GM23338 (cell line): Measurements from ENCODE around the gene RBM24. TPM values are rescaled to one million over a fixed set of nuclear protein-coding genes. Genes with fewer than 3 reads are reported as not detected.

Source experiments
- ATAC-seq: fragments of 200-7000 bp; cut with Tn5 transposase; 3 replicates; pipeline ENCODE4 v1.9.1; 2020
- DNase-seq: peaks from one replicate; pipeline ENCODE4 v3.0.0-alpha.2; 2015; ENCODE audit warnings: low spot score
- H2AFZ ChIP-seq: fragments of 200-600 bp; sonication (generic); 2 replicates; pipeline ENCODE4 v1.8.0; 2016; ENCODE audit warnings: antibody characterized with exemption, mild to moderate bottlenecking, moderate library complexity
- H3F3A ChIP-seq: fragments of 200-600 bp; sonication (generic); replicated peaks from 2 replicates; pipeline ENCODE4 v1.8.0; 2017; ENCODE audit warnings: antibody characterized with exemption, mixed run types, low read depth
- H3K27ac ChIP-seq: fragments of 200-600 bp; sonication (generic); 2 replicates; pipeline ENCODE4 v1.6.1; 2016; ENCODE audit warnings: low read depth
- H3K27me3 ChIP-seq: fragments of 200-600 bp; sonication (generic); 2 replicates; pipeline ENCODE4 v1.8.0; 2016; ENCODE audit warnings: mild to moderate bottlenecking, mixed run types, moderate library complexity; ENCODE audit not compliant: insufficient read depth
- H3K36me3 ChIP-seq: fragments of 200-600 bp; sonication (generic); 2 replicates; pipeline ENCODE4 v1.8.0; 2016; ENCODE audit warnings: mild to moderate bottlenecking; ENCODE audit not compliant: insufficient read depth
- H3K4me1 ChIP-seq: fragments of 200-600 bp; sonication (generic); 2 replicates; pipeline ENCODE4 v1.8.0; 2016; ENCODE audit warnings: mild to moderate bottlenecking, moderate library complexity; ENCODE audit not compliant: insufficient read depth
- H3K4me2 ChIP-seq: fragments of 200-600 bp; sonication (generic); 2 replicates; pipeline ENCODE4 v1.7.1; 2017; ENCODE audit warnings: mixed run types
- H3K4me3 ChIP-seq: fragments of 200-600 bp; sonication (generic); 2 replicates; pipeline ENCODE4 v1.6.1; 2016; ENCODE audit warnings: mixed run types
- H3K79me2 ChIP-seq: fragments of 200-600 bp; sonication (generic); replicated peaks from 2 replicates; pipeline ENCODE4 v1.8.0; 2017; ENCODE audit warnings: mild to moderate bottlenecking; ENCODE audit not compliant: insufficient read depth
- H3K9me2 ChIP-seq: fragments of 200-600 bp; sonication (generic); 2 replicates; pipeline ENCODE4 v1.8.0; 2017; ENCODE audit not compliant: insufficient read depth
- H4K20me1 ChIP-seq: fragments of 200-600 bp; sonication (generic); replicated peaks from 2 replicates; pipeline ENCODE4 v1.8.0; 2017; ENCODE audit warnings: mild to moderate bottlenecking; ENCODE audit not compliant: insufficient read depth
- H3K27ac Mint-ChIP-seq: 2 replicates; pipeline ENCODE4 v1.8.0; 2020; ENCODE audit warnings: inconsistent platforms, mild to moderate bottlenecking, moderate library complexity, mixed read lengths
- H3K27me3 Mint-ChIP-seq: 3 replicates; pipeline ENCODE4 v1.8.0; 2022; ENCODE audit warnings: low read depth, mild to moderate bottlenecking, moderate library complexity, mixed read lengths, inconsistent platforms; ENCODE audit not compliant: insufficient read depth, poor library complexity
- H3K36me3 Mint-ChIP-seq: 3 replicates; pipeline ENCODE4 v1.8.0; 2021; ENCODE audit warnings: low read depth, mild to moderate bottlenecking, inconsistent platforms, moderate library complexity, mixed read lengths
- H3K4me1 Mint-ChIP-seq: 3 replicates; pipeline ENCODE4 v1.8.0; 2020; ENCODE audit warnings: mild to moderate bottlenecking, inconsistent platforms, mixed read lengths
- H3K4me3 Mint-ChIP-seq: 3 replicates; pipeline ENCODE4 v1.8.0; 2021; ENCODE audit warnings: moderate library complexity, mild to moderate bottlenecking, inconsistent platforms, mixed read lengths
- H3K9me3 Mint-ChIP-seq: 3 replicates; pipeline ENCODE4 v1.8.0; 2020; ENCODE audit warnings: moderate library complexity, mild to moderate bottlenecking, inconsistent platforms, mixed read lengths
- CREB1 ChIP-seq: fragments of 250-450 bp; sonication (Bioruptor Pico); IDR thresholded peaks from 2 replicates; pipeline ENCODE4 v1.5.0; 2020; ENCODE audit warnings: low read depth, mild to moderate bottlenecking, moderate library complexity
- EZH2 ChIP-seq: fragments of 200-600 bp; sonication (generic); IDR thresholded peaks from one replicate; pipeline ENCODE4 v1.8.0; 2017; ENCODE audit warnings: antibody characterized with exemption, mild to moderate bottlenecking, low read depth; ENCODE audit not compliant: unreplicated experiment
- JUNB ChIP-seq: IDR thresholded peaks from one replicate; pipeline ENCODE4 v1.6.1; 2016; ENCODE audit warnings: antibody characterized with exemption; ENCODE audit not compliant: unreplicated experiment
- POLR2AphosphoS5 ChIP-seq: IDR thresholded peaks from 2 replicates; pipeline ENCODE4 v1.6.1; 2016; ENCODE audit warnings: antibody characterized with exemption, low read depth
- ZNF331 ChIP-seq: fragments of 250-450 bp; sonication (Bioruptor Pico); IDR thresholded peaks from 2 replicates; pipeline ENCODE4 v1.5.0; 2020; ENCODE audit warnings: low read depth, mild to moderate bottlenecking, moderate library complexity
- long read RNA-seq: library from polyadenylated mRNA; unstranded; transcript quantifications from one replicate; pipeline ENCODE4 v2.0.0, GENCODE V29; 2020; ENCODE audit not compliant: unreplicated experiment
- polyA plus RNA-seq: library from polyadenylated mRNA; unstranded; fragments of >200 nt; fragmentation: Nextera tagmentation; extraction: Ambion mirVana; gene quantifications from 2 replicates; pipeline ENCODE4 v1.2.1, GENCODE V29; 2016
- total RNA-seq: library from RNA; depleted of rRNA; stranded (reverse); fragments of >200 nt; shearing (Covaris generic); gene quantifications from 2 replicates; pipeline ENCODE4 v1.2.3, GENCODE V29; 2014; rRNA removed
- TF ChIP-seq, protein P1 (sequence below), 2 experiments: fragments of 200-600 bp in 1 of 2; sonication (generic) in 1 of 2; conservative IDR thresholded peaks; 2 replicates each; pipeline versions ENCODE4 v1.5.1 to v1.6.1; 2016 to 2017; ENCODE audit warnings: antibody characterized with exemption in 2 of 2, low read depth in 2 of 2, mild to moderate bottlenecking in 2 of 2, moderate library complexity in 1 of 2
- TF ChIP-seq, protein P2 (sequence below): IDR thresholded peaks from one replicate; pipeline ENCODE4 v1.6.1; 2018; ENCODE audit warnings: antibody characterized with exemption; ENCODE audit not compliant: unreplicated experiment

RBM24 gene
- total RNA-seq: 0.58 and 1.3 TPM in 2 replicates
- 0.27 and 0.96 TPM in 2 replicates for polyA plus RNA-seq
- long read RNA-seq: 0 reads

DNA sequence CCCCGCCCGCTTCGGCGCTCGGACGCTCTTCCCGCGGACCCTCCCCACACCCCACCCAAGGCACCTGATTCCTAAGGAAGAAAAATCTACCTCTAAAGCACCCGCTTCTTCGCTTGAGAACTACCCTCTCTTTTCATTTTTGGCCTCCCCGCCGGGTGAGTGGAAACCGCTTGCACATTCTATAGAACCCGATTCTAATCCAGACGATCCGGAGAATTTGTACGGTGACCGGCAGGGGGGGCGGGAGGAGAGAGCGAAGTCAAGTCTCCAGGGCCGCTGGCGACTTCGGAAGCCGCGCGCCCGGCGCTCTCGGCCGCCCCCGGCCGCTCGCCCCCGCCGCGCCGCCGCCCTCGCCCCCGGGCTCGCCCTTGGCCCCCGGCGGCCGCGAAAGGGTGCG is at the start of gene RBM24:
Gene RBM24 (plus strand): TSS at position 262 of the 397 bp plus-strand sequence. CDS start 221 bp downstream, outside the sequence.
- Histone ChIP-seq H3K36me3 (no peaks in the 10 kb centered on the region), H3K4me2 (peak within 1 kb of the TSS; percentile 99), H3K79me2 (no peaks in the 10 kb centered on the region), H3K4me1 (peaks cover 12% of the 10 kb centered on the region), H3K9me2 (no peaks in the 10 kb centered on the region), H4K20me1 (peaks cover 12% of the 10 kb centered on the region), H3K27ac (no peak within 1 kb of the TSS), H3K4me3 (peak within 1 kb of the TSS; percentile 80), H3K27me3 (peaks cover 92% of the 10 kb centered on the region), H3F3A (no peaks in the 10 kb centered on the region), H2AFZ (peak within 1 kb of the TSS; percentile 99)
- peak within 1 kb of the TSS; percentile 82 for H3K4me3 Mint-ChIP-seq
- no peaks in the 10 kb centered on the region for H3K9me3 Mint-ChIP-seq
- H3K36me3 Mint-ChIP-seq: no peaks in the 10 kb centered on the region
- ATAC-seq (peak; percentile 38), DNase-seq (peak; percentile 80)
- H3K27ac Mint-ChIP-seq: no peak within 1 kb of the TSS
- peaks cover 51% of the 10 kb centered on the region for H3K27me3 Mint-ChIP-seq
- H3K4me1 Mint-ChIP-seq: peaks cover 18% of the 10 kb centered on the region
- TF ChIP-seq ZNF331: no peak
- TF ChIP-seq EZH2: peak; percentile 46
- TF ChIP-seq JUNB: no peak
- no peak for TF ChIP-seq CREB1
- TF ChIP-seq POLR2AphosphoS5: no peak
- TF ChIP-seq, protein P1, sequence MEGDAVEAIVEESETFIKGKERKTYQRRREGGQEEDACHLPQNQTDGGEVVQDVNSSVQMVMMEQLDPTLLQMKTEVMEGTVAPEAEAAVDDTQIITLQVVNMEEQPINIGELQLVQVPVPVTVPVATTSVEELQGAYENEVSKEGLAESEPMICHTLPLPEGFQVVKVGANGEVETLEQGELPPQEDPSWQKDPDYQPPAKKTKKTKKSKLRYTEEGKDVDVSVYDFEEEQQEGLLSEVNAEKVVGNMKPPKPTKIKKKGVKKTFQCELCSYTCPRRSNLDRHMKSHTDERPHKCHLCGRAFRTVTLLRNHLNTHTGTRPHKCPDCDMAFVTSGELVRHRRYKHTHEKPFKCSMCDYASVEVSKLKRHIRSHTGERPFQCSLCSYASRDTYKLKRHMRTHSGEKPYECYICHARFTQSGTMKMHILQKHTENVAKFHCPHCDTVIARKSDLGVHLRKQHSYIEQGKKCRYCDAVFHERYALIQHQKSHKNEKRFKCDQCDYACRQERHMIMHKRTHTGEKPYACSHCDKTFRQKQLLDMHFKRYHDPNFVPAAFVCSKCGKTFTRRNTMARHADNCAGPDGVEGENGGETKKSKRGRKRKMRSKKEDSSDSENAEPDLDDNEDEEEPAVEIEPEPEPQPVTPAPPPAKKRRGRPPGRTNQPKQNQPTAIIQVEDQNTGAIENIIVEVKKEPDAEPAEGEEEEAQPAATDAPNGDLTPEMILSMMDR (conservative IDR thresholded peaks at IDR 0.05; ENCODE audit: low read depth in 2 of 2): peak; percentile 14 to 35; a peak in 2 of 4 replicates

DNA sequence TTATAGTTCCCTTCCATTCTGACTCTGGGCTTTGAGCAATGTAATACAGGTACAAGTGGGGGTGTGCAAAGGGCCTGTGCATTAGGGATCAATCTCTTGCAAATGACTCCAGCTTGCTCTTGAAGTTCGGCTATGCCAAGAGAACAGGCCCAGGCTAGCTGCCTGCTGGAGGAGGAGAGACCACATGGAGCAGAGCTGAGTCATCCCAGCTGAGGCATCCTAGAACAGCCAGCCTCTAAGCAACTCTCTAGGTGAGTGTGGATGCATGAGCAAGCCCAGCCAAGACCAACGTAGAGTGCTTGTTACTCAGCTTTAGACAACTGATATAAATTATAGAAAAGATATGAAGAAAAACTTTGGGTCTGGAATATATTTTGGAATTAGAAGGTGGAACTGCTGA is 47.6 kb upstream of the RBM24 start:
- Histone ChIP-seq H3K27ac (no peak overlapping the region), H3K4me2 (no peak overlapping the region), H3K36me3 (no peaks in the 10 kb centered on the region), H3K9me2 (no peaks in the 10 kb centered on the region), H3F3A (no peaks in the 10 kb centered on the region), H3K4me1 (no peaks in the 10 kb centered on the region), H3K4me3 (no peak overlapping the region), H3K79me2 (no peaks in the 10 kb centered on the region), H4K20me1 (no peaks in the 10 kb centered on the region), H2AFZ (peak overlapping the region; percentile 78), H3K27me3 (no peaks in the 10 kb centered on the region)
- DNase-seq: no peak
- H3K27ac Mint-ChIP-seq: no peak overlapping the region; the same call in 1 of the 2 replicates
- peaks cover 4% of the 10 kb centered on the region; the same call in 2 of the 3 replicates for H3K9me3 Mint-ChIP-seq
- H3K36me3 Mint-ChIP-seq: peaks cover 5% of the 10 kb centered on the region; the same call in 2 of the 3 replicates
- H3K4me3 Mint-ChIP-seq: no peak overlapping the region
- no peak for ATAC-seq
- TF ChIP-seq EZH2: no peak
- TF ChIP-seq, protein P2, sequence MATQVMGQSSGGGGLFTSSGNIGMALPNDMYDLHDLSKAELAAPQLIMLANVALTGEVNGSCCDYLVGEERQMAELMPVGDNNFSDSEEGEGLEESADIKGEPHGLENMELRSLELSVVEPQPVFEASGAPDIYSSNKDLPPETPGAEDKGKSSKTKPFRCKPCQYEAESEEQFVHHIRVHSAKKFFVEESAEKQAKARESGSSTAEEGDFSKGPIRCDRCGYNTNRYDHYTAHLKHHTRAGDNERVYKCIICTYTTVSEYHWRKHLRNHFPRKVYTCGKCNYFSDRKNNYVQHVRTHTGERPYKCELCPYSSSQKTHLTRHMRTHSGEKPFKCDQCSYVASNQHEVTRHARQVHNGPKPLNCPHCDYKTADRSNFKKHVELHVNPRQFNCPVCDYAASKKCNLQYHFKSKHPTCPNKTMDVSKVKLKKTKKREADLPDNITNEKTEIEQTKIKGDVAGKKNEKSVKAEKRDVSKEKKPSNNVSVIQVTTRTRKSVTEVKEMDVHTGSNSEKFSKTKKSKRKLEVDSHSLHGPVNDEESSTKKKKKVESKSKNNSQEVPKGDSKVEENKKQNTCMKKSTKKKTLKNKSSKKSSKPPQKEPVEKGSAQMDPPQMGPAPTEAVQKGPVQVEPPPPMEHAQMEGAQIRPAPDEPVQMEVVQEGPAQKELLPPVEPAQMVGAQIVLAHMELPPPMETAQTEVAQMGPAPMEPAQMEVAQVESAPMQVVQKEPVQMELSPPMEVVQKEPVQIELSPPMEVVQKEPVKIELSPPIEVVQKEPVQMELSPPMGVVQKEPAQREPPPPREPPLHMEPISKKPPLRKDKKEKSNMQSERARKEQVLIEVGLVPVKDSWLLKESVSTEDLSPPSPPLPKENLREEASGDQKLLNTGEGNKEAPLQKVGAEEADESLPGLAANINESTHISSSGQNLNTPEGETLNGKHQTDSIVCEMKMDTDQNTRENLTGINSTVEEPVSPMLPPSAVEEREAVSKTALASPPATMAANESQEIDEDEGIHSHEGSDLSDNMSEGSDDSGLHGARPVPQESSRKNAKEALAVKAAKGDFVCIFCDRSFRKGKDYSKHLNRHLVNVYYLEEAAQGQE: no peak
- TF ChIP-seq ZNF331: no peak
- no peak for TF ChIP-seq POLR2AphosphoS5
- no peaks in the 10 kb centered on the region for H3K4me1 Mint-ChIP-seq
- H3K27me3 Mint-ChIP-seq: peaks cover 7% of the 10 kb centered on the region
